Measurements from ENCODE around the gene SLC9A9.
"Not testable (repeated sequence)": the region's sequence is repeated elsewhere in the genome, so short reads cannot be mapped to it uniquely, and the experiment has no call there.

The SLC9A9 gene

GRCh38 chr3:143294188-143294587, 554.1 kb downstream of the SLC9A9 start:
- Mint-ChIP-seq H3K27ac (no peak overlapping the region), H3K4me3 (no peak overlapping the region), H3K4me1 (ENCODE audit: low read depth) (peaks cover 23% of the 10 kb centered on the region), H3K9me3 (no peaks in the 10 kb centered on the region), H3K36me3 (ENCODE audit: low read depth) (no peaks in the 10 kb centered on the region), H3K27me3 (no peaks in the 10 kb centered on the region)
- intact Hi-C loops (cut with micrococcal nuclease) = no loop called here

DNA sequence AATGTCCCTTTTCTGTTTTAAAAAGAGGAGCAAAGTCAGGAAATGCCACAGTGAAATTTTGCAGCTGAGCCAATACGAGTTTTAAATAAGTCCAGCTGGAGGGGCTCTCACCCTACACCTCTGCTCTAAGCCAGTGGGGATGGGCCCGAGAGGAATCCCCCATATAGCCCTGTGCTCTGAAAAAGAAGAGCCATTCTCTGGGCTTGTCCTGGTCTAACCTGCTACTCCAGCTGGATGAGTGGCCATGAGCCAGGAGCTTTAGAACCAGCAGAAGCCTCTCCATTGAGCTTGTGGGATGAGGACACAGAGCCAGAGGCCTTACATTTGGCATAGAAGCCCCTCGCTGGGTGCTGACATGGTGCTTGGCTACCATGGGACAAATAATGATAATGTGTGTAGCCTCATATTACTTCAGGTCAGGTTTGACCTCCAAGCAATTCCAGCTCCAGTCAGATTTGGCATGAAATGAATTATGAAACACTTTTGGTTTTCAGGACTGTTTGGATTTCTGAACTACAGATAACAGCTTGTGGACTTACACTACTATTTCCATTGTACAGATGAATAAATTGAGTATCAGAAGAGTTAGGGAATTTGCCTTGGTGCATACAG, 556.3 kb downstream of the SLC9A9 start:
- H3K4me3 Mint-ChIP-seq = no peak overlapping the region
- H3K27ac Mint-ChIP-seq = no peak overlapping the region
- intact Hi-C loops (cut with micrococcal nuclease) = no loop called here
- H3K36me3 Mint-ChIP-seq (ENCODE audit: low read depth) = no peaks in the 10 kb centered on the region
- H3K27me3 Mint-ChIP-seq = no peaks in the 10 kb centered on the region
- no peaks in the 10 kb centered on the region for H3K9me3 Mint-ChIP-seq
- peaks cover 17% of the 10 kb centered on the region for H3K4me1 Mint-ChIP-seq (ENCODE audit: low read depth)

- H3K4me1 Mint-ChIP-seq (ENCODE audit: low read depth) = no peaks in the 10 kb centered on the region
- intact Hi-C loops (cut with micrococcal nuclease) = no loop called here
- no peak overlapping the region for H3K27ac Mint-ChIP-seq
- no peaks in the 10 kb centered on the region for H3K36me3 Mint-ChIP-seq (ENCODE audit: low read depth)
- H3K27me3 Mint-ChIP-seq = no peaks in the 10 kb centered on the region
- no peak overlapping the region for H3K4me3 Mint-ChIP-seq
- no peaks in the 10 kb centered on the region for H3K9me3 Mint-ChIP-seq
Measured at GRCh38 chr3:143288944-143289343, 559.3 kb downstream of the SLC9A9 start.

DNA sequence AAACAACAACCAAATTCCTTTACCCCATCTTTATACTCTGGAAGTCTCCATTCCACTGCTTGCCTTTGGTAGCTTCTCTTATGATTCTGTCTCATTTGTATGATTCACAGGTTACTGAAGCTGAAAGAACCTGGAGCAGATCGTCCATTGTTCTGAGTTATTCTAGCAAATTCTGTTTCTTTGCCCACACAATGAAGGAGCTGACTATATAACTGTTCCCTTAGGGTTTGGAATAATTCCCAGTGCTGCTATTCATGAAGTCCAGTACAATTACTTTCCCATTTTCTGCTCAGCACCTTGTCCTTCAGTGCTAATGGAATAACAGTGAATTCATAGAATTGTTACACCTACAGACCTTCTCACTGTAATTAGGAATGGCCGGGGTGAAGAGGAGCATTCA, 560.9 kb downstream of the SLC9A9 start:
- Mint-ChIP-seq H3K36me3 (ENCODE audit: low read depth) (no peaks in the 10 kb centered on the region), H3K4me1 (ENCODE audit: low read depth) (no peaks in the 10 kb centered on the region), H3K4me3 (no peak overlapping the region), H3K27me3 (no peaks in the 10 kb centered on the region), H3K27ac (no peak overlapping the region), H3K9me3 (no peaks in the 10 kb centered on the region)
- intact Hi-C loops (cut with micrococcal nuclease) = no loop called here

DNA sequence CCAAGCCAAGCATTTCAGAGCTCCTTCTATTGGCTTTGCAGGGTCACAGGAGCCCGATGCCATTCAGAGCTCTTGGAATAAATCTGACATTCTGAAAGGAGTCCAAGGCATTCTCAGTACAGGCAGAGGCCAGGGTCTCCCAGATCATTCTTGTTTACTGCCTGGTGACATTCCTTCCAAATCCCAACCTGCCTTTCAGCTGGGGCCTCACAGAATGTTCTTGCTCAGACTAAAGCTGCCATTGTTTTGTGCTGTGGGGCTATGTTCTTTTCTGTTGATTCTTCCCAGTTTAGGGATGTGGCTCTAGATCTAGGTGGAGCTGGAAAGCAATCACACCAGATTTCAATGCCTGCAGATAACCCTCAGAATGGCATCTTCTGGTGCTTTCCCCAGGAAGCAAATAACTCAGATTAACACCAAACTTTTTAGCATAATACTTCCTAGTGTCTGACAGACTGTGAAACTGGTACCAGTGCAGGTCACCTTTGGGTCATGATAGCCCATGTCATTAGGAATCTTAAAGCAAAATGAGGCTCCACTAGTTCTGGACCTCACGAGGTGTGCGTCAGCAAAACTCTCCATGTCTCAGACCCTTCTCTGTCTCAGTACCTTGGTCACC, 561.8 kb downstream of the SLC9A9 start:
- no peaks in the 10 kb centered on the region for H3K36me3 Mint-ChIP-seq (ENCODE audit: low read depth)
- no peak overlapping the region for H3K4me3 Mint-ChIP-seq
- no peaks in the 10 kb centered on the region for H3K4me1 Mint-ChIP-seq (ENCODE audit: low read depth)
- H3K27me3 Mint-ChIP-seq = no peaks in the 10 kb centered on the region
- H3K27ac Mint-ChIP-seq = no peak overlapping the region
- intact Hi-C loops (cut with micrococcal nuclease) = no loop called here
- no peaks in the 10 kb centered on the region for H3K9me3 Mint-ChIP-seq

DNA sequence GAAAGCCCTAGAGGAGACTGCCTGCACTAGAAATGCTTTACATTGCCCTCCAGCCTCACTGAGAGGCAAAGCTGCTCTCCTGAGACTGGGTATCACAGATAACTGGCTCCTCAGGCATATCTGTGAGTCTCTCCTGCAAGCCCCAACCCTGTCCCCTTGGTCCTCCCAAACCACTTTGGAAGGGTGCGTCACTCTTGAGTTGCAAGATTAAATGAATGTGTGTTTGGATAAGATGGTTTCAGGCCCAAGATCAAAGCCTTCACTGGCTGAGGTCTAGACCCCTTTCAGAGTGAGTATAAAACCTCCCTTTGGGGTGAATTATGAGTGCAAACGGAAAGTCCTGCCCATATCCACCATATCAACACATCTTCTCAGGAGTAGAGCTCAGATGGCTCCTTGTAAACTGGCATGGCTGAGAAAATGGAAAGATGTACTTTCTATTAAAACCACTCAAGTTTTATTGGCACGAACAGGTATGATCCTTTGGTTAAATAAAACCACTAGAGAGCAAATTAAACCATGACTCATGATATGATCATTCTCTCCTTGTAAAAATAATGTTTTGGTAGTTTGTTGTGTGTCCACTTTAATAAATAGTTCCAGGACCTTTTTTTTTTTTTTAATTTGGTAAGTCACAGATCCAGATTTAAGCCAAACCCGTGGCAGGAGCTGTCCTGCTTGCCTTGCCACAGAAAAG, 564.7 kb downstream of the SLC9A9 start:
- no peaks in the 10 kb centered on the region for H3K4me1 Mint-ChIP-seq (ENCODE audit: low read depth)
- H3K27me3 Mint-ChIP-seq = no peaks in the 10 kb centered on the region
- H3K36me3 Mint-ChIP-seq (ENCODE audit: low read depth) = no peaks in the 10 kb centered on the region
- H3K4me3 Mint-ChIP-seq = no peak overlapping the region
- H3K27ac Mint-ChIP-seq = no peak overlapping the region
- H3K9me3 Mint-ChIP-seq = no peaks in the 10 kb centered on the region
- intact Hi-C loops (cut with micrococcal nuclease) = no loop called here

GRCh38 chr3:143280984-143281383, 567.3 kb downstream of the SLC9A9 start:
- no peak overlapping the region for H3K27ac Mint-ChIP-seq
- H3K9me3 Mint-ChIP-seq = no peaks in the 10 kb centered on the region
- H3K4me3 Mint-ChIP-seq = no peak overlapping the region
- no peaks in the 10 kb centered on the region for H3K36me3 Mint-ChIP-seq (ENCODE audit: low read depth)
- intact Hi-C loops (cut with micrococcal nuclease) = no loop called here
- H3K4me1 Mint-ChIP-seq (ENCODE audit: low read depth) = peaks cover 5% of the 10 kb centered on the region
- H3K27me3 Mint-ChIP-seq = no peaks in the 10 kb centered on the region

GRCh38 chr3:143279567-143279966, 568.7 kb downstream of the SLC9A9 start:
- H3K27ac Mint-ChIP-seq; H3K27me3 Mint-ChIP-seq; H3K4me1 Mint-ChIP-seq (ENCODE audit: low read depth); intact Hi-C loops (cut with micrococcal nuclease); H3K4me3 Mint-ChIP-seq; H3K9me3 Mint-ChIP-seq; H3K36me3 Mint-ChIP-seq (ENCODE audit: low read depth): not testable (repeated sequence)

DNA sequence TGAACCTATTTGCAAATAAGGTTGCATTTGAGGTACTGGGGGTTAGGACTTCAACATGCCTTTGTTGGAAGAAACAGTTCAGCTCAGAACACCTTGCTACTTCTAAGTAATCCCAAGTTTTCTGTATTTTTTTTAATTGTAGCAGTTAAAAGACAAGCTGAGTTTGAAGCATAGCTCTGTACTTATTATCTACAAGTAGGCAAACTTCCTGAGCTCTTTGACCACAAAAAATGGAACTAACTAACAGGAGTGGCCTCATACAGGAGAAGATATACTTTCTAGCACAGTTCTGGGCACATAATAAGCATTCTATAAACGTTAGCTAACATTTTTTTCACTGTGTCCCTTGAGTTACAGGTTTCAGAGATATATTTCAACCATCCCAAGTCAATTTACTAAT, 569.5 kb downstream of the SLC9A9 start:
- no peaks in the 10 kb centered on the region for H3K9me3 Mint-ChIP-seq
- peaks cover 5% of the 10 kb centered on the region for H3K4me1 Mint-ChIP-seq (ENCODE audit: low read depth)
- no peak overlapping the region for H3K27ac Mint-ChIP-seq
- intact Hi-C loops (cut with micrococcal nuclease) = no loop called here
- no peaks in the 10 kb centered on the region for H3K27me3 Mint-ChIP-seq
- H3K36me3 Mint-ChIP-seq (ENCODE audit: low read depth) = no peaks in the 10 kb centered on the region
- H3K4me3 Mint-ChIP-seq = no peak overlapping the region

- Mint-ChIP-seq H3K4me1 (ENCODE audit: low read depth) (peaks cover 5% of the 10 kb centered on the region), H3K27me3 (no peaks in the 10 kb centered on the region), H3K9me3 (no peaks in the 10 kb centered on the region), H3K27ac (no peak overlapping the region), H3K36me3 (ENCODE audit: low read depth) (no peaks in the 10 kb centered on the region), H3K4me3 (no peak overlapping the region)
- intact Hi-C loops (cut with micrococcal nuclease) = no loop called here
Measured at GRCh38 chr3:143277531-143277930, 570.7 kb downstream of the SLC9A9 start.

DNA sequence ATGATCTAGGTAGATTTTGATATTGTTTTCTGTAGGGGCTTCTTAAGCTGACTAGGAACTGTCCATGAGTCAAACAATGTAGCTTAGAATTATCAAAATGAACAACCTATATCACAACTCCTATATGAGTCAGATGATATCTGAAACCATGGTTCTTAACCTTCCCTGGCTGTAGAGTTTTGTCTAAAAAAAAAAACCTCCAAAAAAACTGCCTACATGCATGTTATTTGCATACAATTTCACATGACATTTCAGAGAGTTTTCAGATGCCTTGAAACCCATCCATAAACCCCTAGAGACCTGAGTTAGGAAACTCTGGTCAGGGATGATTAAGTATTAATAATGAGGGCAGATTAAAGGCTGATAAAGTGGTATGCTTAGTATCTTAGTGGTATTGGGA, 571.7 kb downstream of the SLC9A9 start:
- Mint-ChIP-seq H3K4me3 (no peak overlapping the region), H3K27me3 (no peaks in the 10 kb centered on the region), H3K9me3 (no peaks in the 10 kb centered on the region), H3K4me1 (ENCODE audit: low read depth) (peaks cover 5% of the 10 kb centered on the region), H3K36me3 (ENCODE audit: low read depth) (no peaks in the 10 kb centered on the region), H3K27ac (no peak overlapping the region)
- intact Hi-C loops (cut with micrococcal nuclease) = no loop called here

DNA sequence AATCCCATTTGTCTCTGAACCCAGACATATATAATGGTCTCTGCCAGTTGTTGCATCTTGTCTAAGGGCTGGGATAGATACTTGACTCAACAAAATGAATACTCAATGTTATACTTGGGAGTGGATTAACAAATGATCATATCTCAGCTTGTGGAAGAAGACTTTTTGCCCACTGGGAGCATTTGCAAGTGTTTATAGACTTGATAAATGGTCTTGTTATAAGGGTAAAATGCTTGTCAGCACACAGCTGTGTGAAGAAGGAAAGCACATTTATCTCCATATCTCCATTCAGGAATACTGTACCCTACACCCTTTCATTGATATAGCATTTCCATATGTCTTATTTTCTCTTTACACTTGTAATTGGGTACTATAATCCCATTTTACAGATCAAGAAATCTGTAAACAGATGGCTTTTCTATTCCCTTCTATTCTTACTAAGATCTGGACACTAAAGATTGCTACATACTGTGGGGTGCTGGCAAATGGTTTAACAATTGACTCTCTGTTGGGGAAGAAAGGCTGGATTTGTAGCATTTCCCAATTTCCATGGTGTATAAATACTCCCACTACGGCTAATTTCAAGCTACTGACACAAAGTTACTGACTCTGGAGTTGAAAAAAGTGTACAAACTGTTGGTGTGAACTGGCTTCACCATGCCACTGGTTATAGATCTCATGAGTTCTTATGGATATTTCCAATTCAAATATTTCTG, 574.1 kb downstream of the SLC9A9 start:
- no peaks in the 10 kb centered on the region for H3K27me3 Mint-ChIP-seq
- intact Hi-C loops (cut with micrococcal nuclease) = no loop called here
- no peak overlapping the region for H3K4me3 Mint-ChIP-seq
- no peaks in the 10 kb centered on the region for H3K36me3 Mint-ChIP-seq (ENCODE audit: low read depth)
- no peak overlapping the region for H3K27ac Mint-ChIP-seq
- no peaks in the 10 kb centered on the region for H3K9me3 Mint-ChIP-seq
- peaks cover 5% of the 10 kb centered on the region for H3K4me1 Mint-ChIP-seq (ENCODE audit: low read depth)

- intact Hi-C loops (cut with micrococcal nuclease) = no loop called here
- no peaks in the 10 kb centered on the region for H3K9me3 Mint-ChIP-seq
- H3K27me3 Mint-ChIP-seq = no peaks in the 10 kb centered on the region
- no peak overlapping the region for H3K27ac Mint-ChIP-seq
- H3K4me1 Mint-ChIP-seq (ENCODE audit: low read depth) = no peaks in the 10 kb centered on the region
- H3K36me3 Mint-ChIP-seq (ENCODE audit: low read depth) = peaks cover 7% of the 10 kb centered on the region
- no peak overlapping the region for H3K4me3 Mint-ChIP-seq
Measured at GRCh38 chr3:143271136-143271535, 577.1 kb downstream of the SLC9A9 start.

- Mint-ChIP-seq H3K27me3 (no peaks in the 10 kb centered on the region), H3K4me1 (ENCODE audit: low read depth) (no peaks in the 10 kb centered on the region), H3K36me3 (ENCODE audit: low read depth) (peaks cover 18% of the 10 kb centered on the region), H3K9me3 (no peaks in the 10 kb centered on the region), H3K27ac (no peak overlapping the region), H3K4me3 (no peak overlapping the region)
- intact Hi-C loops (cut with micrococcal nuclease) = no loop called here
Measured at GRCh38 chr3:143269741-143270140, 578.5 kb downstream of the SLC9A9 start.
